ENCODE results near the gene ARMC10.

DNA sequence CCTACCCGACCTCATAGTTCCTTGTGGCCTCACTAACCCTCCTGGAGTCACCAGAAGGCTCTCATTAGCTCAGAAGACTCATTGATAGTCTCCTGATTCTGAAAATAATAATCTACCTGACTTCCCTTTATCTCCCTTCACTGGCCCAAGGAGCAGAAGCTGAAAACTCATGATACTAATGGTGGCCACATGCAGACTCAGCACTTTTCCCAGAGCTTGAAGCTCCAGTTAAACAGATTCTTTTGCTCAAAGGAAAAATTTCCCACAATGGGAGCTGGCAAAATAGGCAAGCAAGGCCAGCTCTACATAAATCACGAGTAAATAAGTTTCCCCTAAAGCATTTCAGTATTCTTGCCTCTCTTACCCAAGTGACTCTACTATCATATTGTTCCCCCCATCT, 65.7 kb downstream of the ARMC10 start:
- TF ChIP-seq, protein P1, sequence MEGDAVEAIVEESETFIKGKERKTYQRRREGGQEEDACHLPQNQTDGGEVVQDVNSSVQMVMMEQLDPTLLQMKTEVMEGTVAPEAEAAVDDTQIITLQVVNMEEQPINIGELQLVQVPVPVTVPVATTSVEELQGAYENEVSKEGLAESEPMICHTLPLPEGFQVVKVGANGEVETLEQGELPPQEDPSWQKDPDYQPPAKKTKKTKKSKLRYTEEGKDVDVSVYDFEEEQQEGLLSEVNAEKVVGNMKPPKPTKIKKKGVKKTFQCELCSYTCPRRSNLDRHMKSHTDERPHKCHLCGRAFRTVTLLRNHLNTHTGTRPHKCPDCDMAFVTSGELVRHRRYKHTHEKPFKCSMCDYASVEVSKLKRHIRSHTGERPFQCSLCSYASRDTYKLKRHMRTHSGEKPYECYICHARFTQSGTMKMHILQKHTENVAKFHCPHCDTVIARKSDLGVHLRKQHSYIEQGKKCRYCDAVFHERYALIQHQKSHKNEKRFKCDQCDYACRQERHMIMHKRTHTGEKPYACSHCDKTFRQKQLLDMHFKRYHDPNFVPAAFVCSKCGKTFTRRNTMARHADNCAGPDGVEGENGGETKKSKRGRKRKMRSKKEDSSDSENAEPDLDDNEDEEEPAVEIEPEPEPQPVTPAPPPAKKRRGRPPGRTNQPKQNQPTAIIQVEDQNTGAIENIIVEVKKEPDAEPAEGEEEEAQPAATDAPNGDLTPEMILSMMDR (IDR thresholded peaks at IDR 0.05; ENCODE audit: extremely low read depth in 1 of 2, insufficient read depth in 1 of 2, low read depth in 1 of 2, low read length in 2 of 2): no peak
- TF ChIP-seq POLR2A (IDR thresholded peaks at IDR 0.05; ENCODE audit: low read depth, low read length) (no peak), POLR2AphosphoS5 (IDR thresholded peaks at IDR 0.05; ENCODE audit: insufficient read depth, low read depth, low read length) (no peak), GATA2 (IDR thresholded peaks at IDR 0.05; ENCODE audit: insufficient read depth, insufficient read length, low read depth, low read length) (no peak), EZH2 (IDR thresholded peaks at IDR 0.05; ENCODE audit: borderline replicate concordance, low read depth, low read length, severe bottlenecking) (no peak), MYC (IDR thresholded peaks at IDR 0.05; ENCODE audit: low read depth, low read length) (no peak), JUN (IDR thresholded peaks at IDR 0.05; ENCODE audit: borderline replicate concordance, insufficient read depth, insufficient read length, low read depth) (no peak), FOS (IDR thresholded peaks at IDR 0.05; ENCODE audit: borderline replicate concordance, insufficient read depth, low read length) (no peak)
- TF ChIP-seq, protein P2, sequence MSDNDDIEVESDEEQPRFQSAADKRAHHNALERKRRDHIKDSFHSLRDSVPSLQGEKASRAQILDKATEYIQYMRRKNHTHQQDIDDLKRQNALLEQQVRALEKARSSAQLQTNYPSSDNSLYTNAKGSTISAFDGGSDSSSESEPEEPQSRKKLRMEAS (IDR thresholded peaks at IDR 0.05; ENCODE audit: insufficient read depth, insufficient read length): no peak

Measured in endothelial cell of umbilical vein (primary cell).